Measurements from ENCODE around the gene GNB2.
"Not testable (repeated sequence)": the region's sequence is repeated elsewhere in the genome, so short reads cannot be mapped to it uniquely, and the experiment has no call there.

The GNB2 gene

DNA sequence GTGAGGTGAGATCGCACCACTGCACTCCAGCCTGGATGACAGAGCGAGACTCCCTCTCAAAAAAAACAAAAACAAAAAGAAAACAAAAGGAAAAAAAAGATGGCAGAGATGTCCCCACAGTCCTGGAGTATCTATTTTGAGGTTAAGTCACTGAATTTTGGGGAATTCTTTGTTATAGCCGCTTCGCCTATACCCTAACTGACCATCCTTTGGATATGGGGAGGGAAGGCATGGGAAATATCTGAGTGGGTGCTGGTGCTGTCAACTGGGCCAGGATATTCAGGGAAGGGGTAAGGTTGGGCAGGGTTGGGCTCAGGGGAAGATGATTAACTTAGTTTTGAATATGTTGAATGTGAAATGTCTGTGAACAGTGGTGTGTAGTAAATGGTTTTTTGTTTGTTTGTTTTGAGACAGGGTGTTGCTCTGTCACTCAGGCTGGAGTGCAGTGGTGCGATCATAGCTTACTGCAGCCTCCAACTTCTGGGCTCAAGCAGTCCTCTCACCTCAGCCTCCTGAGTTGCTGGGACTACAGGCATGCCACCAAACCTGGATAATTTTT, 8.3 kb upstream of the GNB2 start:
- no peak for DNase-seq

DNA sequence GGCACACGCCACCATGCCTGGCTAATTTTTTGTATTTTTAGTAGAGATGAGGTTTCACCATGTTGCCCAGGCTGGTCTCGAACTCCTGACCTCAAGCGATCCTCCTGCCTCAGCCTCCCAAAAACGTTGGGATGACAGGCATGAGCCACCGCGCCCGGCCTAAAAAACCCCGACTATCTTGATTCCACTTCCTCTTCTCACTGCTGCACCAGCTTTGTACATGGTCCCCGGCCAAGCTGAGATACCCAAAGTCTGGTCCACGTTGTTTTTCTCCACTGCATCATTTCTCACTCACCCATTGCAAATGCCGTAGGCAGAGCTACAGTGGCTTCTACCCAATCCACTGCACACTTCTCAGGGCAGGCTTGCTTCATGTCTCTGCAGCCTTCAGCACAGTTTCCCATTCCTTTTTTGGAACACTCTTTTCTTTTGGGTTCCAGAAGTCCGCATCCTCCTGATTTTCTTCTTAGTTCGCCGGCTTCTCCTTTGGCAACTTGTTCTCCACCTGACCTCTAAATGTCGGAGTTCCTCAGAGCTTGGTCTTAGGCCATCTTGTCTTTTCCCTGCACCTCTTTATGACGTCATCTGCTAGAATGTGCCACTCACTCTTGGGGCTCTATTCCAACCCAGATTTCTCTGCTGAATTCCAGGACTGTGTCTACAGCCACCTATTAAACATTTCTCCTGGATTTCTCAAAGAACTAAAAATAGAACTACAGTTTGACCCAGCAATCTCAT, 6.0 kb upstream of the GNB2 start:
- no peak for DNase-seq

DNA sequence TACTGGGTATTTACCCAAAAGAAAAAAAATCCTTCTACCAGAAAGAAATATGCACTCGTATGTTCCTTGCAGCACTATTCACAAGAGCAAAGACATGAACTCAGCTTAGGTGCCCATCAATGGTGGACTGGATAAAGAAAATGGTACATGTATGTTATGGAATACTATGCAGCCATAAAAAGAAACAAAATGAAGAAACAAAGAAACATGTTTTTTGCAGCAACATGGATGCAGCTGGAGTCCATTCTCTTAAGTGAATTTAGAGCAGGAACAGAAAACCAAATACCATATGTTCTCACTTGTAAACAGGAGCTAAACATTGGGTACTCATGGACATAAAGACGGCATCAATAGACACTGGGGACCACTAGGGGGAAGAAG, 5.5 kb upstream of the GNB2 start:
- DNase-seq = no peak

DNA sequence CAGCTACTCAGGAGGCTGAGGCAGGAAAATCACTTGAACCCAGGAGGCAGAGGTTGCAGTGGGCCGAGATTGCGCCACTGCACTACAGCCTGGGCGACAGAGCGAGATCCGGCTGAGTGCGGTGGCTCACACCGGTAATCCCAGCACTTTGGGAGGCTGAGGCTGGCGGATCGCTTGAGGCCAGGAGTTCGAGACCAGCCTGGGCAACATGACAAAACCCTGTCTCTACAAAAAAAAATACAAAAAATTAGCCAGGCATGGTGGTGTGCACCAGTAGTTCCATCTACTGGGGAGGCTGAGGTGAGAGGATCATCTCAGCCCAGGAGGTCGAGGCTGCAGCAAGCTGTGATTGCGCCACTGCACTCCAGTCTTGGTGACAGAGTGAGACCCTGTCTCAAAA, 4.4 kb upstream of the GNB2 start:
- not testable (repeated sequence) for DNase-seq

DNA sequence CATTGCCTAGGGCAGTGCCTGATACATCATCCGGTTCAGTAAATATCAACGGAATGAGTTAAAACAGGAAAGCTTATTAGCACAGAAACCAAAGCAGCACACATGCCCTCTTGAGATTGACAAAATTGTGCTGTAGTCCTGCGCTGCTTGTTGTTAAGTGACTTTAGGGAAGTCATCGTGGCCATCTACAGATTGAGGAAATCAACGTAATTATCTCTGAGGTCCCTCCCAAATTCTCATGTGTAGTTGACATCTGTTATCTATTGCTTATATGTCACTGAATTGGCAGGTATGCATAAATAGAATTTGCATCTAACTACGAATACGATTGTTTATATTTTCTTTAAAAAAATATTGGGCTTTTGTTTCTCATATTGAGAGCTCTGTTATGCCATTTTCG, 3.5 kb upstream of the GNB2 start:
- DNase-seq = no peak

DNA sequence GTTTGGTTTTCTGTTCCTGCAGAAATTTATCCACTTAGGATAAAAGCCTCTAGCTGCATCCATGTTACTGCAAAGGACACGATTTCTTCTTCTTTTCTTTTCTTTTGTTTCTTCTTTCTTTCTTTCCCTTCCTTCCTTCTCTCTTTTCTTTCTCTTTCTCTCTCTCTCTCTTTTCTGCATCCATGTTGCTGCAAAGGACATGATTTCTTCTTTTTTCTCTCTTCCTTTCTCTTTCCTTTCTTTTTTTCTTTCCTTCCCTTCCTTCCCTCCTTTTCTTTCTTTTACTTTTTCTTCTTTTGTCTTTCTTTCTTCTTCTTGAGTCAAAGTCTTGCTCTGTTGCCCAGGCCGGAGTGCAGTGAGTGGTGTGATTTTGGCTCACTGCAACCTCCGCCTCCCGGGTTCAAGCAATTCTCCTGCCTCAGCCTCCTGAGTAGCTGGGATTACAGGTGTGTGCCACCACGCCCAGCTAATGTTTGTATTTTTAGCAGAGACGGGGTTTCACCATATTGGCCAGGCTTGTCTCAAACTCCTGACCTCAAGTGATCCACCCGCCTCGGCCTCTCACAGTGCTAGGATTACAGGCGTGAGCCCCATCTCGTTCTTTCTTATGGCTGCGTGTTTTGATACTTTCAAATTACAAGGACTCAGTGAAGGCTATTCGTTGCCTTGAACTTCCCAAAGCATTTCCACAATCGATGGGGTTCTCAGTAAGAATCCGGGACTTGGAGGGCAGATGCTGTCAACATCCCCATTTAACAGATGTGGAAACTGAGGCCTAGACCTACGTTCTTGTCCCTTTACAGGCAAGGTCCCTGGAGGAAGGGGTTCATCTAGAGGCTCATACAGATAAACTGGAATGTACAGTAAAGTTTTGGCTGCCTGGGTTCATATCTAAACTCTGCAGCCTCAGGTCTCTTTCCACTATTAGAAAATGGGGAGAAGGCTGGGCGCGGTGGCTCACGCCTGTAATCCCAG, 1.9 kb upstream of the GNB2 start:
- DNase-seq = no peak

DNA sequence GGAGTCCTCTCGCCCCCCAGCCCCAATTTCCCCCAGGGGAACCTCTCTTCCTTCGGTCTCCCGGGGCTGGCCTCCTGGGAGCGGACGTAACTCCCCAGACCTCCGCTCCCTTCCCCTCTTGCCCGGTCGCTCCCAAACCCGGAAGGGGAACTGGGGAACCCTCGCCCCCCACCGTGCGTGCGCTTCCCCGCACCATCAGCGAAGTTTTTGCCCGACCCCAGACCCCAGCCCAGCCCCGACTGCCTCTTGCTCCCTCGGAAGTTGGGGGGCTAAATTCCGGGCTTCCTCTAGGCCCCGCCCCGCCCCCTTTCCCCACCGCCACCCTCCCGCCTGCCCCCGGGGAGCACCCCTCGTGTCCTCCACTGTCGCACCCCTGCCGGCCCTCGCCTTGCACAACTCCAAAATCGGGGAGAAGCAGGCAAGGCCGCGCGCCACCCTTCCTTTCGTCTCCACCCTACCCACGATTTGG, 436 bp downstream of the GNB2 start:
- no peak for DNase-seq

DNA sequence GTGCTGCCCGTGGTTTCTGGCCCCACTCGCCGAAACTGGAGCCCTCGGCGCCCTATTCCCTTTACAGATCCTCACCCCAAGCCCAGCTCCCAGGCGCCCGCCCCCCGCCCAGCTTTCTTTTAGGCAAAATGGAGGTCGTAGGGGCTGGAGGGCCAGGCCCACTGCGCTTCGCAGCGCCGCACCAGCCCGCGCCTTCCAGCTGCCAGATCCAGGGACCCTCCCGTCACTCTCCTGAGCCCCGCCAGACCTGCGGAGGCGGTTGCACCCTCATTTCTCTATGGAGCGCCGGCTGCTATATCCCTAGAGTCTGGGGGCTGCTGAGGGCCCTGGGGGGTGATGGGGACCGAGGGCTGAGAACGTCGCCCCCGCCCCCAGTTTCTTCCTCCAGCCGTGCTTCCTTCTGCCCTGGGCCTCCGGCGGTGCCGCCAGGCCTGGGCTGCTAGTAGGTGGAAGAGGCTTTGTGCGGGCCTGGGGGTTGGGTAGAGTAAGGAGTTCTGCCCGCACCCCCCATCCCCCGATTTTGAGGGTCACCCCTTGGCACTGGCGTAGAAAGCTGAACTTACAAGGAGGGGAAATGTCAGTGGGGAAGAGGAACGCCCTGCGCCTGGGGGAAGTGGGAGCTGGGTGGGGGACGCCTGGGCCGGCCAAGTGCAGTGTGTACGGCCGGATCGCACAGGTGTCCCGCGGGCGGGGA, 1.0 kb downstream of the GNB2 start:
- DNase-seq = no peak

DNA sequence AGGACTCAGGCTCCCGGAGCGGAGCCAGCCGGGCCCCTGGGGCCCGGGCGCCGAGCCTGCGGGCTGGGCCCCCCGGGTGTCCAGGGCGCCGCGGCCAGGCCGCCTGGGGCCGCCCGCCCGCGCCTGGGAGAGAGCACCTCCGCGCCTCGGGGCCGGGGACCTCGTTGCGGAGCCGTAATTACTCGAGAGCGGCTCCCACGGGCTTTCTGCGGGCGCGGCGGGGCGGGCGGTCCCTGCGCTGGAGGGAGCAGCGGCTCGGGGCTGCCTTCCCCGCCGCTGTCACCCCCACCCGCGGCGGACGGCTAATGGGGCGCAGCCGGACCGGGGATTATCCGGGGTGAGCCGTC, 1.5 kb downstream of the GNB2 start:
- no peak for DNase-seq

DNA sequence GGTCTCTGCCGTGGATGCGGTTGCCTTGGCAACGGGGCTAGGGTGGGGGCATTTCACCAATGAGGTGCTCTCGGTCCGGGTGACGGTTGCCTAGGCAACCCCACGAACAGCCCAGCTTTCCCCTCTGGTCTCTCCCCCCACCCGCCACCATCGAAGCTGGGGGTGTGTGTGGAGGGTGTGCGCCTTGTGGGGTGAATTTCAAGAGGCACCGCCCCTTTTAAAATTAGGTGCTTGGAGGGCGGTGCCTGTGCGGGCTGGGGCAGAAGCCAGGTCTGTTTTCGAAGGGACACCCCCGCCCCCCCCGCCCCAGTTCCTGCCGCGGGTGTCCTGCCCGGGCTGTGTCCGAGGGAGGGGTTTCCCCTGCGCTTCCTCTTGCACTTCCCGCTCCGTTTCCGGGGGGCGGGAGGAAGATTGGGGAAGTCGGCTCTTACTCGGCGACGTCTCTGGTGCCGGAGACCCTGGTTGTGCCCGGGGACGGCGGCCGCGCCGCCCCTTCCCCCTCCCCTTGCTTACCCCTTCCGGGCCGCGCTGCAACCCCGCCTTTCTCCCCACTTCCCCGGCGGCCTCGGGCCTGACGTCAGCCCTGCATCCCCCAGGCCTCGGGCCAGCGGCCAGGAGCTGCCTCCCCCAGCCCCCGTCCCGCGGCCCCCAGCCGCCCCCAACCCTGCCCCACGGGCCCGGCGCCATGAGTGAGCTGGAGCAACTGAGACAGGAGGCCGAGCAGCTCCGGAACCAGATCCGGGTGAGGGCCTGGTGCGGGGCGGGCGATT, 2.2 kb downstream of the GNB2 start:
- no peak for DNase-seq

DNA sequence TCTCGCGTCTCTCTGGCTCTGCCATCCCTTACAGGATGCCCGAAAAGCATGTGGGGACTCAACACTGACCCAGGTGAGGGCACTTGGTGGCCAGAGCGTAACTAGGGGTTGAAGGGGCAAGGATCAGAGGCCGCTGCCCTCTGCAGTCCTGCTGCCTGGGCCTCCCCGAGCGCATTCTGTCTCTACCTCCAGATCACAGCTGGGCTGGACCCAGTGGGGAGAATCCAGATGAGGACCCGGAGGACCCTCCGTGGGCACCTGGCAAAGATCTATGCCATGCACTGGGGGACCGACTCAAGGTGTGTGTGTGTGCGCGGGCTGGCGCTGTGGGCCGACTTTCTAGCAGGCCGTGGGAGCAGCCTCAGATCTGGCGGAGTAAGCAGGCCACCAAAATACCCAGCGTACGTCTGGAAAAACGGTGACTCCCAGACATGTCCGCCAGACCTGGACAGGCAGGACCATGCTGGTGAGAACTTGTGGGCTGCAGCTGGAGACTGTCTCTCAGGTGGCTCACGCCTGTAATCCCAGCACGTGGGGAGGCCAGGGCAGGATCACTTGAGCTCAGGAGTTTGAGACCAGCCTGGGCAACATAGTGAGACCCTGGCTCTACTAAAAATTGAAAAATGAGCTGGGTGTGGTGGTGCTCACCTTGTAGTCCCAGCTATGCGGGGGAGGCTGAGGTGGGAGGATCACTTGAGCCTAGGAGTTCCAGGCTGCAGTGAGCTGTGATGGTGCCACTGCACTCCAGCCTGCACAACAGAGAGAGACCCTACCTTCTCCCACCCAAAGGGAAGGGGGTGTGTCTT, 3.2 kb downstream of the GNB2 start:
- no peak for DNase-seq

DNA sequence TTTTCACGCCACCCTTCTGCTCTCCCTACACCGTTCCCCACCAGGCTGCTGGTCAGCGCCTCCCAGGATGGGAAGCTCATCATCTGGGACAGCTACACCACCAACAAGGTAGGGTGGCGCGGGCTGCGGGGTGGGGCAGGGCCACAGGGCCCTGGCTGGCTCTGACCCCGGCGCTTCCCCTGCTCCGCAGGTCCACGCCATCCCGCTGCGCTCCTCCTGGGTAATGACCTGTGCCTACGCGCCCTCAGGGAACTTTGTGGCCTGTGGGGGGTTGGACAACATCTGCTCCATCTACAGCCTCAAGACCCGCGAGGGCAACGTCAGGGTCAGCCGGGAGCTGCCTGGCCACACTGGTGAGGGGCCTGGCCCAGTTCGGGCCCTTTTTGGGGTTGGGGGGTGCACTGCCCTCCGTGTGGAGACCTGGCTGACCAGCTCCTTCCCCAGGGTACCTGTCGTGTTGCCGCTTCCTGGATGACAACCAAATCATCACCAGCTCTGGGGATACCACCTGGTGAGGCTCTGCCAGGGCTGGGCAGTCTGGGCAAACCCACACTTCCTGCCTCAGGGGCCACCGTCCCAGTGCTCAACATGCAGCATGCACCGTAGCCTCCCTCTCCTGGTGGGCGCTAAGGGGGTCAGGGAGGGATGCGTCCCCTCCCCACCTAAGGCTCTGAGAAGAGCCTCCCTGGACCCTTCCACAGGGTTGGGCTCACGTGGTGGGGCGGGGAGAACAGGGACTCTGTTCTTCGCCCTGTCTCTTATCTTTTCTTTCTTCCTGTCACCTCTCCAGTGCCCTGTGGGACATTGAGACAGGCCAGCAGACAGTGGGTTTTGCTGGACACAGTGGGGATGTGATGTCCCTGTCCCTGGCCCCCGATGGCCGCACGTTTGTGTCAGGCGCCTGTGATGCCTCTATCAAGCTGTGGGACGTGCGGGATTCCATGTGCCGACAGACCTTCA, 4.0 kb downstream of the GNB2 start:
- no peak for DNase-seq

DNA sequence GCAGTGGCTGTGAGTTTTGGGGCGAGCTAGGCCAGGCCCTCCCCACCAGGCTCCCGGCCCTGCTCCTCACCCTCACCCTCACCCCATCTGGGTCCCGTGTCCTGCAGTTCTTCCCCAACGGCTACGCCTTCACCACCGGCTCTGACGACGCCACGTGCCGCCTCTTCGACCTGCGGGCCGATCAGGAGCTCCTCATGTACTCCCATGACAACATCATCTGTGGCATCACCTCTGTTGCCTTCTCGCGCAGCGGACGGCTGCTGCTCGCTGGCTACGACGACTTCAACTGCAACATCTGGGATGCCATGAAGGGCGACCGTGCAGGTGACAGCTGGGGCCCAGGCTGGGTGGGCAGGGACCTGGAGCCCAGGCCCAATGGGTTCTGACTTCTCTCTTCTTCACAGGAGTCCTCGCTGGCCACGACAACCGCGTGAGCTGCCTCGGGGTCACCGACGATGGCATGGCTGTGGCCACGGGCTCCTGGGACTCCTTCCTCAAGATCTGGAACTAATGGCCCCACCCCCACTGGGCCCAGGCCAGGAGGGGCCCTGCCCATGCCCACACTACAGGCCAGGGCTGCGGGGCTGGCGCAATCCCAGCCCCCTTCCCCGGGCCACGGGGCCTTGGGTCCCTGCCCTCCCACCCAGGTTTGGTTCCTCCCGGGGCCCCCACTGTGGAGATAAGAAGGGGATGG, 4.9 kb downstream of the GNB2 start:
- DNase-seq = no peak

DNA sequence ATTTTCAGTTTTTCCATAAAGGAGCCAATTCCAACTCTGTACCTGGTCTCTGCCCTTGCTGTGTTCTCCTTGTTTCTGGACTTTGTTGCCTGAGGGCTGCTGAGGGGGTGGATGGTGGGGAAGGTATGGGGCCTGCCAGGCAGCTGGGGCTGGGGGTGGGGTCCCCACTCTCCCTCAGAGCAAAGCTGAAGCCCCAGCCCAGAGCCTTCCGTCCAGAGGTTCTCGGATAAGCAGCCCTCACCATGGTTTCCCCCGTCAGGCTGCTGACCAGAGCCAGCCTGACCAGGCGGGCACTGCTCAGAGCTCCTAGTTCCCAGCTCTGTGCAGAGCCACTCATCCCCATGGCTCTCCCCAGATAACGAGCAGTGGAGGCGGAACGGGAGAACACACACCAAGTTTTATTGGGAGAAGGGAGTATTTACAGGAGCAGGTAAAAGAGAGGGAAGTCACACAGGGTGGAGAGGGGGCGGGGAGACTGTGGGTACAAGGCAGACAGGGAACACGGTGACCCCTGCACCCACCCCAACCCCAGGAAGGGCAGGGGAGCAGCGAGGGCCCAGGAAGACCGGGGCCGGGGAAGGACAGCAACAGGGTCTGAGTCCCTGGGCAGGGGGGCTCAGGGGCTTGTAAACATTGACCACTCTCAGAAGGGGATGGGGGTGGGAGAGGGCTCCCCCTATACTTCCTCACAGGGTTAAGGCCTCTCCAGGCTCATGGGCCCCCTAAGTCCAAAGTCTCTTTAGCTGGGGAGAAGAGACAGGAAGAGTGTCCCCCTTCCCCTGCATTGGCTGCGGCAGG, 5.8 kb downstream of the GNB2 start:
- DNase-seq = no peak

DNA sequence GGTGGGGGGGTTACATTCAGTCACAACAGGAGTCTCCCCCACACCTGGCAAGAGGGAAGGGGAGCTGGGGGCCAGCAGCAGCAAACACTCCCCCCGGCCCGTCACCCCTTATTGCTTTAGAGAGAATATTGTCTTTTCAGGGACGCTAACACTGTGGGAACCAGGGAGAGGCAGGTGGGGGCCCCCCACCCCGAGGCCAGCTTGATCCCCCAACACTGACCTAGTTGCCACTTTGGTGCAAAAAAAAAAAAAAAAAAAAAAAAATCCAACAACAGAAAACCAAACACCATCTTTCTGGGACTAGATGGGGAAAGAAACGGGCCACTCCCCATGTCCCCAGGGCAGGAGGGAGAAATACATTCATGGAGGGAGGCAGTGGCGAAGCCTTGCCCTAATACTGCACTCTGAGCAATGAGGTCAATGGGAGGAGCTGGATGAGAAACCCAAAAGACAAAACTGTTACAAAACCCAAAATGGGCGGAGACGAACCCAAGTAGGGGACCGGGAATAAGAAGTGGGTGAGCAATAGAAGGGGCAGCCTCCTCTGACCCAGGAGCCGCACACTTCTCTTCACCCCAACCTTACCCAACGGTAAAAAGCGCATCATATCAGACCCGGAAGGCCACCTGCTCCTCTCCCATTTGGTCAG, 6.5 kb downstream of the GNB2 start:
- DNase-seq = no peak

DNA sequence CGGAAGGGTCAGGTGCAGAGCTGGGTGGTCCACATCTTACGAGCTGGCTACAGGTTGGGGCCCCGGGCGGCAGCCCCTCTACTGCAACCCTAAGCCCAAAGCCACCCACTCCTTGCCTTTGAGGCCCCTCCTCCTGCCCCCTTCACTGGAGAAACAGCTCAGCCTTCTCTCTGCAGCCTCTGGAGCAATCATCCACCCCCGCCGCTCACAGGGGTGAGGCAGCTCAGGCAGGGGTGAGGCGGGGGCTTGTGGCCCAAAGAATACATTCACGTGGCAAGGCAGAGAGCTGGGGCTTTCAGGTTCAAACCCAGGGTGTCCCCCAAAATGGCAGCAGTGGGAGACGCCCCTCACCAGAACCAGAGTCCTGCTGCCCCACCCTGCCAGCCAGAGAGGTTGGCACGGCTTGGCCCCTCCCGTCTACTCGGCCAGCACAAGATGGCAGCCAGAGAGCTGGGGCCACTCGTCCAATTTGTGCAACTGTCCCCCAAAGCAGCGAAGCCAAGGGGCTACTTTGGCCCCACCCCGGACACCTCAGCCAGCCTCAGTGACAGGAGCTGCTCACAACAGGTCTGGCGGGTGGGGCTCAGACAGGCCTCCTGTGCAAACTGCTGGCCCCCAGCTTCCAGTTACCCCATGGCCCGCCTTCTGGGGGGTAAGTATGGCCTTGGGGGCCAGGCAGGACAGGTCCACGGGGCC, 7.2 kb downstream of the GNB2 start:
- DNase-seq = no peak

DNA sequence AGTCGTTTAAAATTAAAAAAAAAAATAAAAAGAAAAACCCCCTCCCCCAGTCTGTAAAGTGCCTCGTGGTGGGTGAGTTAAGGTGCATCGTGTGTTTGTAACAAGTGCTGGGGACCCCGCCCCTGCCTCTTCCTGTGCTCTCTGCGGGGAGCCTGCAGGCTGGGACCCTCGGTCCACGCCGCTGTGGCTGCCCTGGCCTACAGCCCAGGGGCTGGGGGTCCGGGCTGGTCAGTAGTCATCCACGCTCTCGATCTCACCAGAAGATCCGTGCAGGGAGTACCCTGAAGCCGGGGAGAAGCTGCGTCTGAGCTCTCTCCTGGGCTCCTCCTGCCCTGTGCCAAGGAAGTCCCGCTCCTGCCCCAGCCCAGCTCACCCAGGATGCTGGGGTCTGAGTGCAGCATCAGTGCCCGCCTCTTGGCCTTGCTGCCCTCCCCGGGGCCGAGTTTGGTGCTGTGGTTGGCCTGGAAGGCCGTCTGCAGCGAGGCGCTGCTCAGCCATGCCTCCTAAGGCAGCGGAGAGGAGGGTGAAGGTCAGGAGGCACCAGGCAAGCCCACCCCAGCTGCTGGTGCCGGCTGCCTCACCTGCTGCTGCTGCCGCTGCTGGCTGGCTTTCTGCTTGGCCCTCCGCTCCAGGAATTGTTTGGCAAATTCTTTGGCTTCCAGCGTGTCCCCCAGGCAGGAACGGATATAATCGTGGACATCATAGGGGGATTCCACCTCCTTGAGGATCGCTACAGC, 8.1 kb downstream of the GNB2 start:
- DNase-seq = no peak

All from GDM1 (cell line).